ENCODE data around the gene NAP1L4. TPM values are rescaled to one million over a fixed set of nuclear protein-coding genes. Genes with fewer than 3 reads are reported as not detected.

Gene NAP1L4
- total and polyA plus RNA-seq, 2 of the 4 experiments (the other 2 are of a cell fraction): 71.5 to 80.7 TPM

GRCh38 chr11:2921261-2921660, 70.9 kb downstream of the NAP1L4 start:
- ChIA-PET CTCF (no interaction called here), POLR2A (ENCODE audit: unreplicated experiment) (no interaction called here)
- H3K4me3 ChIP-seq (ENCODE audit: insufficient read depth, low read depth, low read length): no peak overlapping the region
- no peaks in the 10 kb centered on the region for H3K4me1 ChIP-seq (ENCODE audit: control insufficient read depth, insufficient read depth, low read length)
- no peak overlapping the region for H3K18ac ChIP-seq (ENCODE audit: low read depth, low read length)
- H3K9me3 ChIP-seq (ENCODE audit: control insufficient read depth, insufficient read depth, low read length): no peaks in the 10 kb centered on the region
- no peak overlapping the region for H2BK20ac ChIP-seq (ENCODE audit: low read depth, low read length)
- no peak for ATAC-seq (ENCODE audit: low read depth)
- H2BK120ac ChIP-seq (ENCODE audit: low read depth, low read length): no peak overlapping the region
- no peak for DNase-seq
- no TSS peak for BruUV-seq (replicated peaks)
- dilution Hi-C loops (cut with HindIII; ENCODE audit: low sequenced_read_pairs, unreplicated experiment): no loop called here
- 0 out of 2 replicates have a peak, but pooled peaks cover 4% of the 10 kb centered on the region for H3K9me1 ChIP-seq (ENCODE audit: insufficient read depth, low read length)
- TF ChIP-seq MAFK (IDR thresholded peaks at IDR 0.05; ENCODE audit: low read depth, low read length) (no peak), RCOR1 (IDR thresholded peaks at IDR 0.05; ENCODE audit: insufficient replicate concordance, low read length) (no peak), NFE2L2 (IDR thresholded peaks at IDR 0.05; ENCODE audit: low read depth, low read length) (no peak), CEBPB (IDR thresholded peaks at IDR 0.05; ENCODE audit: low read depth, low read length) (no peak), MAZ (IDR thresholded peaks at IDR 0.05; ENCODE audit: borderline replicate concordance, low read depth, low read length) (no peak), RFX5 (IDR thresholded peaks at IDR 0.05; ENCODE audit: low read depth, low read length) (no peak), SMC3 (IDR thresholded peaks at IDR 0.05; ENCODE audit: low read depth, low read length) (no peak), ELK1 (IDR thresholded peaks at IDR 0.05; ENCODE audit: borderline replicate concordance, low read depth, low read length) (no peak), MXI1 (IDR thresholded peaks at IDR 0.05; ENCODE audit: borderline replicate concordance, low read depth, low read length) (no peak), POLR2A (IDR thresholded peaks at IDR 0.05; ENCODE audit: low read depth, low read length) (no peak), RAD21 (IDR thresholded peaks at IDR 0.05; ENCODE audit: low read length) (no peak), BHLHE40 (IDR thresholded peaks at IDR 0.05; ENCODE audit: low read depth, low read length) (no peak), FOS (IDR thresholded peaks at IDR 0.05; ENCODE audit: low read depth, low read length) (no peak), USF2 (IDR thresholded peaks at IDR 0.05; ENCODE audit: low read depth, low read length) (no peak)
- TF ChIP-seq, protein P1, sequence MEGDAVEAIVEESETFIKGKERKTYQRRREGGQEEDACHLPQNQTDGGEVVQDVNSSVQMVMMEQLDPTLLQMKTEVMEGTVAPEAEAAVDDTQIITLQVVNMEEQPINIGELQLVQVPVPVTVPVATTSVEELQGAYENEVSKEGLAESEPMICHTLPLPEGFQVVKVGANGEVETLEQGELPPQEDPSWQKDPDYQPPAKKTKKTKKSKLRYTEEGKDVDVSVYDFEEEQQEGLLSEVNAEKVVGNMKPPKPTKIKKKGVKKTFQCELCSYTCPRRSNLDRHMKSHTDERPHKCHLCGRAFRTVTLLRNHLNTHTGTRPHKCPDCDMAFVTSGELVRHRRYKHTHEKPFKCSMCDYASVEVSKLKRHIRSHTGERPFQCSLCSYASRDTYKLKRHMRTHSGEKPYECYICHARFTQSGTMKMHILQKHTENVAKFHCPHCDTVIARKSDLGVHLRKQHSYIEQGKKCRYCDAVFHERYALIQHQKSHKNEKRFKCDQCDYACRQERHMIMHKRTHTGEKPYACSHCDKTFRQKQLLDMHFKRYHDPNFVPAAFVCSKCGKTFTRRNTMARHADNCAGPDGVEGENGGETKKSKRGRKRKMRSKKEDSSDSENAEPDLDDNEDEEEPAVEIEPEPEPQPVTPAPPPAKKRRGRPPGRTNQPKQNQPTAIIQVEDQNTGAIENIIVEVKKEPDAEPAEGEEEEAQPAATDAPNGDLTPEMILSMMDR (conservative IDR thresholded peaks at IDR 0.05; ENCODE audit: low read depth, low read length): no peak
- no peaks in the 10 kb centered on the region for H3K27me3 ChIP-seq (ENCODE audit: control insufficient read depth, insufficient read depth, low read length)
- no peak overlapping the region for H2AK9ac ChIP-seq (replicated peaks; ENCODE audit: low read depth, low read length, poor library complexity)
- no peak overlapping the region for H2AK5ac ChIP-seq (ENCODE audit: low read depth, low read length)
- no peaks in the 10 kb centered on the region for H3K36me3 ChIP-seq (ENCODE audit: control insufficient read depth, insufficient read depth, low read length)
- H3K27ac ChIP-seq (ENCODE audit: insufficient read depth, low read length): no peak overlapping the region
- peaks cover 0 to 8% of the 10 kb centered on the region in 2 experiments; a peak in 1 of 4 replicates for H3K79me1 ChIP-seq (ENCODE audit: low read depth in 1 of 2, low read length in 2 of 2)
- H2BK5ac ChIP-seq (ENCODE audit: low read depth, low read length, poor library complexity, severe bottlenecking): no peak overlapping the region
- no peak overlapping the region for H3K56ac ChIP-seq (ENCODE audit: extremely low read depth, insufficient read depth, low read length)
- intact Hi-C loops (cut with micrococcal nuclease): no loop called here
- H3K9ac ChIP-seq (ENCODE audit: low read depth, low read length): no peak overlapping the region
- in situ Hi-C loops (cut with MboI; ENCODE audit: low sequenced_read_pairs): no loop called here
- no peak overlapping the region for H3K4me2 ChIP-seq (ENCODE audit: low read depth, low read length)
- H2BK15ac ChIP-seq (ENCODE audit: low read depth, low read length): no peak overlapping the region
- no peak overlapping the region for H3K23ac ChIP-seq (ENCODE audit: low read depth, low read length)
- no peak overlapping the region for H3K14ac ChIP-seq (replicated peaks; ENCODE audit: low read depth, low read length)
- 80% methylated on average over 1 of the region's 16 CpGs; no CpG with 5 or more reads in 1 of the 2 experiments for WGBS, 2 experiments (ENCODE audit: extremely low coverage in 2 of 2, insufficient read length in 1 of 2)
- no peak overlapping the region for H4K91ac ChIP-seq (ENCODE audit: insufficient read depth, low read depth, low read length)
- no peak overlapping the region for H4K8ac ChIP-seq (ENCODE audit: low read depth in 2 of 2, low read length in 2 of 2)
- H3K4ac ChIP-seq (ENCODE audit: low read depth, low read length): no peak overlapping the region
- H4K5ac ChIP-seq (ENCODE audit: low read depth, low read length): no peak overlapping the region
- peaks cover 4% of the 10 kb centered on the region; the same call in 1 of the 2 replicates for H4K20me1 ChIP-seq (ENCODE audit: insufficient read depth, low read length)
- no peak overlapping the region for H2AFZ ChIP-seq (replicated peaks; ENCODE audit: low read length, poor library complexity)

Measured in IMR-90 (cell line).